ENCODE results near the gene ALPL. TPM values are rescaled to one million over a fixed set of nuclear protein-coding genes. Genes with fewer than 3 reads are reported as not detected.

ALPL gene
- total and polyA plus RNA-seq, 10 of the 15 experiments (the other 5 are each of a cell fraction or from before 2014, with no cell fraction given), result 0.07 to 0.59 (median 0.31) TPM; not detected in 2

DNA sequence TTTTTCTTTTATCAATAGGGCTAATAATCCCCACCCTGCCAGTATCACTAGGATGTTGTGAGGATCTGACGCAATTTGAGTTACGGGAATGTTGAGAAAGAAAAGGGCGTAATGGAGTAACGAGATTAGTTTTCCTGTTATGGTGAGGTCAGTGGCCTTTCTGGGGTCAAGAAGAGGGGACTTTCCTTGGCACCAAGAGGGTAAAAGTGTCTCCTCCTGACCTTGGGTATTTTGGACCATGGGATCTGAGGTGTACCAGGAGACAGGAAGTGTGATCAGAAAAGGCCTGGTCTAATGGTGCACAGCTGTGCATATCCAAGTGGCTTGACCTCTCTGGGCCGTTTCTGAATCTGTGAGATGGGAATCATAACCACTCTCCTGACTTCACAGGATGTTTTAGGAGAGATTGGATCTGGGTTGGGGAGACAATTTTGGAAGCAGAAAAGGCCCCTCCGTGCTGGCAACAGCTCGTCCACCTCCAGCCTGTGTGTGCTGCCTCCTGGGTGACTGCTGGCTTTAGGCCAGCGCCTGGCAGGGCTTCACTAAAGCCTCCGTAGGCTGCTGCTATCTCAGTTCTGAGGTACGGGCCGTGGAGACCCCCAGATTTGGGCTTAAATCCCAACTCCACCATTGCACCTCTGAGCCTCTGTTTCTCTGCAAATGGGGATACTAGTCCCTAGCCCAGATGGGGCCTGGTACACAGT lies 37.1 kb downstream of the ALPL start:
- Histone ChIP-seq H2AFZ (ENCODE audit: control insufficient read depth, low read depth, low read length) (no peak overlapping the region), H3K4me3 (no peak overlapping the region), H4K20me1 (ENCODE audit: control insufficient read depth, insufficient read depth) (no peaks in the 10 kb centered on the region), H3K27ac (ENCODE audit: control insufficient read depth, insufficient read depth) (no peak overlapping the region), H3K4me1 (ENCODE audit: control insufficient read depth, insufficient read depth, low read length) (no peaks in the 10 kb centered on the region), H3K79me2 (ENCODE audit: control insufficient read depth, insufficient read depth, low read length) (no peaks in the 10 kb centered on the region), H3K4me2 (ENCODE audit: control insufficient read depth, insufficient read depth) (no peak overlapping the region), H3K9me3 (replicated peaks; ENCODE audit: control insufficient read depth, insufficient read depth, low read length) (no peaks in the 10 kb centered on the region), H3K9ac (ENCODE audit: control insufficient read depth, insufficient read depth, low read length) (no peak overlapping the region), H3K36me3 (ENCODE audit: control insufficient read depth in 2 of 2, insufficient read depth in 2 of 2, low read length in 1 of 2) (no peaks in the 10 kb centered on the region), H3K27me3 (replicated peaks in 1 of 2; ENCODE audit: control insufficient read depth in 2 of 2, insufficient read depth in 2 of 2, low read length in 1 of 2) (no peaks in the 10 kb centered on the region; a peak in 1 of 4 replicates)
- TF ChIP-seq HDAC2 (IDR thresholded peaks at IDR 0.05), result no peak
- TF ChIP-seq ZSCAN29 (IDR thresholded peaks at IDR 0.05), result no peak
- no peak for TF ChIP-seq ASH2L (IDR thresholded peaks at IDR 0.05; ENCODE audit: borderline replicate concordance, low read depth)
- TF ChIP-seq, protein P1, sequence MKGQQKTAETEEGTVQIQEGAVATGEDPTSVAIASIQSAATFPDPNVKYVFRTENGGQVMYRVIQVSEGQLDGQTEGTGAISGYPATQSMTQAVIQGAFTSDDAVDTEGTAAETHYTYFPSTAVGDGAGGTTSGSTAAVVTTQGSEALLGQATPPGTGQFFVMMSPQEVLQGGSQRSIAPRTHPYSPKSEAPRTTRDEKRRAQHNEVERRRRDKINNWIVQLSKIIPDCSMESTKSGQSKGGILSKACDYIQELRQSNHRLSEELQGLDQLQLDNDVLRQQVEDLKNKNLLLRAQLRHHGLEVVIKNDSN (IDR thresholded peaks at IDR 0.05; ENCODE audit: borderline replicate concordance, extremely low read length, insufficient read depth, low read depth, low read length), result no peak
- TF ChIP-seq, protein P2, sequence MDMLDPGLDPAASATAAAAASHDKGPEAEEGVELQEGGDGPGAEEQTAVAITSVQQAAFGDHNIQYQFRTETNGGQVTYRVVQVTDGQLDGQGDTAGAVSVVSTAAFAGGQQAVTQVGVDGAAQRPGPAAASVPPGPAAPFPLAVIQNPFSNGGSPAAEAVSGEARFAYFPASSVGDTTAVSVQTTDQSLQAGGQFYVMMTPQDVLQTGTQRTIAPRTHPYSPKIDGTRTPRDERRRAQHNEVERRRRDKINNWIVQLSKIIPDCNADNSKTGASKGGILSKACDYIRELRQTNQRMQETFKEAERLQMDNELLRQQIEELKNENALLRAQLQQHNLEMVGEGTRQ (IDR thresholded peaks at IDR 0.05; ENCODE audit: borderline replicate concordance, low read depth, low read length), result no peak
- no peak for TF ChIP-seq KDM1A (IDR thresholded peaks at IDR 0.05; ENCODE audit: borderline replicate concordance)
- no peak for TF ChIP-seq ZNF24 (IDR thresholded peaks at IDR 0.05)
- no peak for TF ChIP-seq SPI1 (IDR thresholded peaks at IDR 0.05; ENCODE audit: borderline replicate concordance, insufficient read depth, low read depth, low read length)
- TF ChIP-seq, protein P3, sequence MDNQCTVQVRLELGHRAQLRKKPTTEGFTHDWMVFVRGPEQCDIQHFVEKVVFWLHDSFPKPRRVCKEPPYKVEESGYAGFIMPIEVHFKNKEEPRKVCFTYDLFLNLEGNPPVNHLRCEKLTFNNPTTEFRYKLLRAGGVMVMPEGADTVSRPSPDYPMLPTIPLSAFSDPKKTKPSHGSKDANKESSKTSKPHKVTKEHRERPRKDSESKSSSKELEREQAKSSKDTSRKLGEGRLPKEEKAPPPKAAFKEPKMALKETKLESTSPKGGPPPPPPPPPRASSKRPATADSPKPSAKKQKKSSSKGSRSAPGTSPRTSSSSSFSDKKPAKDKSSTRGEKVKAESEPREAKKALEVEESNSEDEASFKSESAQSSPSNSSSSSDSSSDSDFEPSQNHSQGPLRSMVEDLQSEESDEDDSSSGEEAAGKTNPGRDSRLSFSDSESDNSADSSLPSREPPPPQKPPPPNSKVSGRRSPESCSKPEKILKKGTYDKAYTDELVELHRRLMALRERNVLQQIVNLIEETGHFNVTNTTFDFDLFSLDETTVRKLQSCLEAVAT (IDR thresholded peaks at IDR 0.05), result no peak
- no peak for TF ChIP-seq RBBP5 (conservative IDR thresholded peaks at IDR 0.05)
- SMC1A ChIA-PET (ENCODE audit: uncharacterized antibody, unreplicated experiment), result interaction anchor here (1.3 kb wide), 1 partner anchor 16 kb away, joined by 3 read pairs; no protein-coding TSS in a partner anchor
- no TSS peak for BruUV-seq (replicated peaks)
- intact Hi-C loops (cut with micrococcal nuclease; ENCODE audit: unreplicated experiment), result no loop called here
- in situ Hi-C loops (cut with MboI), result no loop called here
- WGBS (ENCODE audit: insufficient coverage, insufficient replicate concordance, low lambda C conversion rate, missing lambda C conversion rate), result 40% methylated on average over 11 of the region's 11 CpGs
- ATAC-seq (no peak), FAIRE-seq (no peak), DNase-seq (ENCODE audit: low read depth, low spot score) (no peak)
- POLR2A ChIA-PET, result no interaction called here
- RAD21 ChIA-PET (ENCODE audit: unreplicated experiment), result no interaction called here
- CTCF ChIA-PET, result interaction anchor here (0.7 to 3.6 kb wide), 2 partner anchors 11 to 176 kb away, joined by 3 to 19 read pairs; no protein-coding TSS in a partner anchor

All from GM12878 (cell line).